ENCODE measurements around the gene LIAS.

DNA sequence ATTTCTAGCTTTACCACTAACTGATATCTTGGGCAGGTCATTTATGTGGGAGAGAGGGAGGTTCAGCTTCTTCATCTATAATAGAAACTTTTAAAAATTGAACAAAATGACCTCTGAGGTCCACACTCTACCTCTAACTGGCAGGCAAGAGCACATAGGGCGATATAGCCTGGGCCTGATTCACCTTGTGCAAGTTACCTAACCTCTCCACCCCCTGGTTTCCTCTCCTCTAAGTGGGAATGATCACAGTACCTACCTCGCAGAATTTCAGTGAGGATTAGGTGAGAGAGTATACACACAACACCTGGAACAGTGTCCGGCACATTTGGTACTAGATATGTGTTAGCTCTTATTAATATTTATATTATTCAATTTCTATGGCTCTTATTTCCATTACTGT, 36.6 kb upstream of the LIAS start:
- TF ChIP-seq CTCF (conservative IDR thresholded peaks at IDR 0.05 in 1 of 2, IDR thresholded peaks at IDR 0.05 in 1 of 2; ENCODE audit: extremely low read depth in 1 of 2, insufficient read depth in 1 of 2, low read depth in 1 of 2, low read length in 2 of 2) (no peak), EZH2 (IDR thresholded peaks at IDR 0.05; ENCODE audit: borderline replicate concordance, low read length) (no peak)

Measured in mammary epithelial cell (primary cell).